GM12878 (cell line): ENCODE measurements around the gene CNOT11. TPM values are rescaled to one million over a fixed set of nuclear protein-coding genes. Genes with fewer than 3 reads are reported as not detected.

Source experiments
- ATAC-seq: fragments of 200-7000 bp; cut with Tn5 transposase; 3 replicates; pipeline ENCODE4 v1.9.1; 2020; ENCODE audit warnings: mild to moderate bottlenecking, moderate library complexity
- BruUV-seq: library from RNA; stranded (reverse); fragments of 400-500 nt; replicated peaks from 2 replicates; lab custom pipeline; 2021; lab: Mats Ljungman, UMichigan
- CTCF ChIA-PET: fragments of 300-600 bp; sonication (Branson Sonifier 250); formaldehyde crosslinking; extraction: SDS; loops from one replicate; lab custom pipeline; 2021; ENCODE audit warnings: inconsistent platforms; lab: Yijun Ruan, JAX
- POLR2A ChIA-PET: fragments of 350-600 bp; formaldehyde crosslinking; extraction: SDS; loops from one replicate; lab custom pipeline; 2021; ENCODE audit warnings: inconsistent platforms; lab: Charles Lee
- RAD21 ChIA-PET: fragments of 300-600 bp; sonication (Branson Sonifier 250); formaldehyde crosslinking; loops from one replicate; lab custom pipeline; 2023; ENCODE audit warnings: antibody characterized with exemption; ENCODE audit not compliant: unreplicated experiment; lab: Charles Lee
- SMC1A ChIA-PET: fragments of 300-600 bp; sonication (Branson Sonifier 250); formaldehyde crosslinking; loops from one replicate; lab custom pipeline; 2023; ENCODE audit not compliant: unreplicated experiment, uncharacterized antibody; lab: Charles Lee
- DNase-seq: peaks from one replicate; pipeline ENCODE4 v3.0.0-alpha.2; 2011; ENCODE audit warnings: low read depth, low spot score
- FAIRE-seq: peaks from 3 replicates; lab custom pipeline; 2011; peaks lifted over from hg19 to GRCh38; lab: Jason Lieb, UNC
- H2AFZ ChIP-seq: 2 replicates; pipeline ENCODE4 v1.6.0; 2011; ENCODE audit warnings: low read depth, low read length, control low read depth; ENCODE audit not compliant: control insufficient read depth
- H3K27ac ChIP-seq: 2 replicates; pipeline ENCODE4 v1.5.1; 2011; ENCODE audit warnings: control low read depth; ENCODE audit not compliant: control insufficient read depth, insufficient read depth
- H3K27me3 ChIP-seq, 2 experiments: replicated peaks in 1 of 2; 2 replicates each; pipeline versions ENCODE4 v1.6.0 to v1.6.1; 2011; ENCODE audit warnings: low read length in 1 of 2; ENCODE audit not compliant: control insufficient read depth in 2 of 2, insufficient read depth in 2 of 2
- H3K36me3 ChIP-seq, 2 experiments: 2 replicates each; pipeline ENCODE4 v1.5.1; 2011; ENCODE audit warnings: low read length in 1 of 2; ENCODE audit not compliant: control insufficient read depth in 2 of 2, insufficient read depth in 2 of 2
- H3K4me1 ChIP-seq: 2 replicates; pipeline ENCODE4 v1.6.1; 2011; ENCODE audit warnings: mild to moderate bottlenecking, low read length, moderate library complexity, mixed read lengths; ENCODE audit not compliant: control insufficient read depth, insufficient read depth
- H3K4me2 ChIP-seq: 2 replicates; pipeline ENCODE4 v1.6.0; 2011; ENCODE audit warnings: control low read depth; ENCODE audit not compliant: control insufficient read depth, insufficient read depth
- H3K4me3 ChIP-seq: fragments of 200-600 bp; sonication (generic); 2 replicates; pipeline ENCODE4 v1.5.1; 2016
- H3K79me2 ChIP-seq: 2 replicates; pipeline ENCODE4 v1.6.0; 2011; ENCODE audit warnings: low read length; ENCODE audit not compliant: control insufficient read depth, insufficient read depth
- H3K9ac ChIP-seq: 2 replicates; pipeline ENCODE4 v1.8.0; 2011; ENCODE audit warnings: low read length, control low read depth, mixed read lengths; ENCODE audit not compliant: control insufficient read depth, insufficient read depth
- H3K9me3 ChIP-seq: replicated peaks from 3 replicates; pipeline ENCODE4 v1.5.1; 2011; ENCODE audit warnings: mild to moderate bottlenecking, low read length; ENCODE audit not compliant: control insufficient read depth, insufficient read depth
- H4K20me1 ChIP-seq: 2 replicates; pipeline ENCODE4 v1.6.0; 2011; ENCODE audit not compliant: control insufficient read depth, insufficient read depth
- ATF7 ChIP-seq: fragments of 450-650 bp; IDR thresholded peaks from 2 replicates; pipeline ENCODE4 v1.6.1; 2016; ENCODE audit warnings: low read depth, mild to moderate bottlenecking
- BHLHE40 ChIP-seq, 2 experiments: fragments of 450-650 bp in 1 of 2; IDR thresholded peaks; 2 replicates each; pipeline ENCODE4 v1.6.1; 2011 to 2017; ENCODE audit warnings: low read depth in 2 of 2, borderline replicate concordance in 1 of 2, improper control_type of control experiment in 1 of 2, low read length in 1 of 2, mild to moderate bottlenecking in 1 of 2
- BMI1 ChIP-seq: fragments of 450-650 bp; IDR thresholded peaks from 2 replicates; pipeline ENCODE4 v1.6.1; 2016; ENCODE audit warnings: mild to moderate bottlenecking, moderate library complexity, borderline replicate concordance
- KAT2A ChIP-seq: conservative IDR thresholded peaks from 2 replicates; pipeline ENCODE4 v1.6.1; 2011; ENCODE audit warnings: low read depth, low read length; ENCODE audit not compliant: control insufficient read depth
- PML ChIP-seq: IDR thresholded peaks from 2 replicates; pipeline ENCODE4 v1.6.1; 2012; ENCODE audit warnings: low read length, inconsistent platforms
- RFX5 ChIP-seq: IDR thresholded peaks from 2 replicates; pipeline ENCODE4 v1.6.1; 2011; ENCODE audit warnings: low read depth, low read length, improper control_type of control experiment
- ZNF274 ChIP-seq: IDR thresholded peaks from one replicate; pipeline ENCODE4 v1.8.0; 2011; ENCODE audit not compliant: insufficient read length, insufficient read depth
- ZNF687 ChIP-seq: fragments of 450-650 bp; IDR thresholded peaks from 2 replicates; pipeline ENCODE4 v1.6.1; 2017; ENCODE audit warnings: mild to moderate bottlenecking, moderate library complexity
- WGBS: methylation state at CpG from one replicate; pipeline ENCODE4 v1.1.6; 2016; ENCODE audit warnings: low lambda C conversion rate; ENCODE audit not compliant: insufficient replicate concordance, insufficient coverage; ENCODE audit errors: missing lambda C conversion rate; 5-methylcytosine and 5-hydroxymethylcytosine counted together
- in situ Hi-C: fragments of 300-500 bp; cut with MboI; formaldehyde crosslinking; loops from 9 replicates; pipeline ENCODE4 v1.14.3; 2018; ENCODE audit warnings: mixed read lengths
- intact Hi-C: fragments of 100-400 bp; cut with micrococcal nuclease; formaldehyde crosslinking; loops from one replicate; pipeline ENCODE4 v1.14.2; 2022; ENCODE audit not compliant: unreplicated experiment
- polyA plus RNA-seq, 11 experiments: library from polyadenylated mRNA; depleted of rRNA in 4 of 11; unstranded in 6 of 11; stranded (reverse) in 5 of 11; fragments of >200 nt; fragmentation: Nextera tagmentation in 4 of 11; fragmentation: Illumina TruSeq in 1 of 11; extraction: Ambion mirVana in 4 of 11; extraction: Trizol in 1 of 11; gene quantifications; 1 replicate in 1 of 11; 2 replicates in 10 of 11; pipeline versions ENCODE4 v1.2.1 to v1.2.3, GENCODE V29; 2011 to 2016; ENCODE audit warnings: inconsistent platforms in 2 of 11, missing spikeins in 2 of 11, low read depth in 1 of 11
- total RNA-seq, 4 experiments: library from RNA; depleted of rRNA in 3 of 4; stranded (reverse); fragments of >200 nt in 3 of 4; fragmentation: Illumina TruSeq in 1 of 4; extraction: Trizol in 1 of 4; gene quantifications; 2 replicates each; pipeline versions ENCODE4 v1.2.1 to v1.2.3, GENCODE V29; 2013 to 2021

The CNOT11 gene
- total and polyA plus RNA-seq, 10 of the 15 experiments (the other 5 are each of a cell fraction or from before 2014, with no cell fraction given), result 10.8 to 111 (median 50.5) TPM

- TF ChIP-seq ZNF687, result no peak
Measured at GRCh38 chr2:101274142-101274541, 21.5 kb downstream of the CNOT11 start (continued).

DNA sequence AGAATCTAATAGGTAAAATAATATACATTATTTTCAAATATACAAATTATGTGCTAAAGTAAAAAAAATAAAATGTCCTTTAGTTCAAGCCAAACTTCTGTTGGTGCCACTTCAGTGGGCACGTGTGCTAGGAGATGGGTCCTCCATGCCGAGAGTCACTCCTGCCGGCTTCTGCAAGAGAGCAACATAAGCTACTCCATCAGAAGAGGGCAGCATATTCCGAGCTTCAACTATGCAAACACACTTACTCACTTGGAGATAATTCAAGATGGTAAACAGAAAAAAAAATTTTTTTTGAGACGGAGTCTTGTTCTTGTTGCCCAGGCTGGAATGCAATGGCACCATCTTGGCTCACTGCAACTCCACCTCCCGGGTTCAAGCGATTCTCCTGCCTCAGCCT lies 24.4 kb downstream of the CNOT11 start:
- no TSS peak for BruUV-seq
- 99% methylated on average over 7 of the region's 7 CpGs for WGBS
- H3K79me2 ChIP-seq, result no peaks in the 10 kb centered on the region
- H3K4me2 ChIP-seq, result no peak overlapping the region
- ChIA-PET RAD21 (no interaction called here), CTCF (interaction anchor here (0.8 to 0.9 kb wide), 2 partner anchors 8 to 36 kb away, joined by 3 read pairs; no protein-coding TSS in a partner anchor), SMC1A (interaction anchor here (1.7 to 1.9 kb wide), 2 partner anchors 22 to 27 kb away, joined by 6 to 7 read pairs; no protein-coding TSS in a partner anchor)
- ATAC-seq, result no peak
- H3K27me3 ChIP-seq, result no peaks in the 10 kb centered on the region
- intact Hi-C loops, result no loop called here
- FAIRE-seq, result no peak
- H3K9ac ChIP-seq, result no peak overlapping the region
- no peak overlapping the region for H3K27ac ChIP-seq
- no peak for TF ChIP-seq PML
- TF ChIP-seq BHLHE40 (IDR thresholded peaks at IDR 0.05; ENCODE audit: borderline replicate concordance in 1 of 2, low read depth in 2 of 2, low read length in 1 of 2), result no peak
- no peak for TF ChIP-seq BMI1
- no peak for TF ChIP-seq RFX5
- no peak for TF ChIP-seq ATF7
- no peak for TF ChIP-seq ZNF274
- no peak for TF ChIP-seq KAT2A
- TF ChIP-seq, all 136 proteins: peak for 0
- POLR2A ChIA-PET, result no interaction called here
- H4K20me1 ChIP-seq, result no peaks in the 10 kb centered on the region
- DNase-seq, result no peak
- no peaks in the 10 kb centered on the region for H3K9me3 ChIP-seq
- H3K4me3 ChIP-seq, result no peak overlapping the region
- in situ Hi-C loops, result no loop called here
- H2AFZ ChIP-seq, result no peak overlapping the region
- peaks cover 5 to 8% of the 10 kb centered on the region in 2 experiments; a peak in 3 of 4 replicates for H3K36me3 ChIP-seq
- H3K4me1 ChIP-seq, result peaks cover 9% of the 10 kb centered on the region
